ENCODE results near the gene TMIE.

The TMIE gene

DNA sequence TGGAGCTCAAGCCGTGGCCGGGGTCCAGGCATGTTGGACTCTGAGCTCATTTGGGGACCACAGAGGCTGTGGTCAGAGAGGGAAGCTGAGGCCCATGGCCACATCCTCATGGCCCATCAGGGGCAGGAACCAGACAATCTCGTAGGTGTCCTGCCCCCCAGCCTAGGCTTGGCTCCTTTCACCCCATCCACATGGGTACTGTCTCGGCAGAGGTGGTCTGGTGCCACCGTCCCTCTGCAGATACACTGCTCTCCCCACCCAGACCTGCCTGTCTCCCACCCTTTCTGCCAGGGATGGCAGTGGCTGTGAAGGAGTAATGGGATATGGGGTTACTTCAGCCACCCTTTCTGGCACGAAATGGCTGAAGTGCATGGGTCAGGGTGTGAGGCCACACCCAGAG, 8.5 kb downstream of the TMIE start:
- no peak for DNase-seq (ENCODE audit: low read depth)
- no peak overlapping the region for H3K4me3 ChIP-seq (ENCODE audit: low read length)
- no peak for TF ChIP-seq CTCF (IDR thresholded peaks at IDR 0.05; ENCODE audit: insufficient read depth, low read depth, low read length, missing control alignments)

DNA sequence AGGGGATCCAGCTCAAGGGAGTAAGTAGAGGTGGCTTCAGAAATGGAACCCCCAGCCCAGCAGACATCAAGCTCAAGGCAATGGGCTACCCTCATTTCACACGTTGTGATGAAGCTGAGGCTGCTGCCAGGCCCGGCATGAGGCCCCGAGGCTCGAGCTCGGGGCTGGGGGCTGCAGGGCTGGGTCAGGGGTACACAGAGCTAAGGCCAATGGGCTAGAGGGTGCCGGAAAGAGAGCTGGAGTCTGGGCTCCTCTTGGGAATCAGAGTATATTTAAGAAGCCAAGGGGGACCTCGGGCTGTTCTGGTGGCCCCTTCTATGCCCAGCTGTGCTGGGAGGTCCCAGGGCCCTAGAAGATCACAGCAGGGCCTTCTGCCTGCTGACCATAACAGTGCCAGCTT, 9.0 kb downstream of the TMIE start:
- no peak for TF ChIP-seq CTCF (IDR thresholded peaks at IDR 0.05; ENCODE audit: insufficient read depth, low read depth, low read length, missing control alignments)
- no peak for DNase-seq (ENCODE audit: low read depth)
- no peak overlapping the region for H3K4me3 ChIP-seq (ENCODE audit: low read length)

DNA sequence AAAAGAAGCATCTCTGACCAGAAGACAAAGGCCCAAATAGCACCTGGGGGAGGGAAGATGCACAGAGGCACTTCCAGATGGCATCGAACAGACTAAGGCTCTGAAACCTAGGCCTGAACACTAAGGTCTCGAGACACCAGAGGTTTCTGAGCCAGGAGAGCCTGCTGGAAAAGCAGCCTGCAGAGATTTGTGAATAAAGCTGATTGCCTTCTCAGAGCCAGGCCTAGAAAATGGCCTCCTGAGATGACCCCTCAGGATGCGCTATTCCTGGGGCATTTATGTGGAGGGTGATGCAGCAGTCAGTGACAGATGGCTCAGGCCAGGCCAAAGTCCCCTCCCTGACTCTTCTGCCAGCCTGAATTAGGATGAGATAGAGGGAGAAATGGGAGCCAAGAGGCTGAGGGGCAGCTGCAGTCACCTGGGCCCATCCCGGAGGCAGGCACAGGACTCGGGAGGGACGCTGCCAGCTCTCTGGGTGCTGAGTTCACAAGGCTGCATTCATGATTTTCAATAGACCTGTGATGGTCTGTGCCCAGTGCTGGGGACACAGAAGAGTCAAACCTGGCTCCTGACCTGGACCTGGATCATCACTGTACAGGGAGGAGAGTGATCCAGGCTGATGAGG, 9.6 kb downstream of the TMIE start:
- no peak overlapping the region for H3K4me3 ChIP-seq (ENCODE audit: low read length)
- no peak for DNase-seq (ENCODE audit: low read depth)
- TF ChIP-seq CTCF (IDR thresholded peaks at IDR 0.05; ENCODE audit: insufficient read depth, low read depth, low read length, missing control alignments), result no peak

GRCh38 chr3:46711305-46711704, 10.1 kb downstream of the TMIE start:
- TF ChIP-seq CTCF (IDR thresholded peaks at IDR 0.05; ENCODE audit: insufficient read depth, low read depth, low read length, missing control alignments), result no peak
- DNase-seq (ENCODE audit: low read depth), result no peak
- no peak overlapping the region for H3K4me3 ChIP-seq (ENCODE audit: low read length)

GRCh38 chr3:46711760-46712159, 10.6 kb downstream of the TMIE start:
- no peak for TF ChIP-seq CTCF (IDR thresholded peaks at IDR 0.05; ENCODE audit: insufficient read depth, low read depth, low read length, missing control alignments)
- H3K4me3 ChIP-seq (ENCODE audit: low read length), result no peak overlapping the region
- DNase-seq (ENCODE audit: low read depth), result no peak

DNA sequence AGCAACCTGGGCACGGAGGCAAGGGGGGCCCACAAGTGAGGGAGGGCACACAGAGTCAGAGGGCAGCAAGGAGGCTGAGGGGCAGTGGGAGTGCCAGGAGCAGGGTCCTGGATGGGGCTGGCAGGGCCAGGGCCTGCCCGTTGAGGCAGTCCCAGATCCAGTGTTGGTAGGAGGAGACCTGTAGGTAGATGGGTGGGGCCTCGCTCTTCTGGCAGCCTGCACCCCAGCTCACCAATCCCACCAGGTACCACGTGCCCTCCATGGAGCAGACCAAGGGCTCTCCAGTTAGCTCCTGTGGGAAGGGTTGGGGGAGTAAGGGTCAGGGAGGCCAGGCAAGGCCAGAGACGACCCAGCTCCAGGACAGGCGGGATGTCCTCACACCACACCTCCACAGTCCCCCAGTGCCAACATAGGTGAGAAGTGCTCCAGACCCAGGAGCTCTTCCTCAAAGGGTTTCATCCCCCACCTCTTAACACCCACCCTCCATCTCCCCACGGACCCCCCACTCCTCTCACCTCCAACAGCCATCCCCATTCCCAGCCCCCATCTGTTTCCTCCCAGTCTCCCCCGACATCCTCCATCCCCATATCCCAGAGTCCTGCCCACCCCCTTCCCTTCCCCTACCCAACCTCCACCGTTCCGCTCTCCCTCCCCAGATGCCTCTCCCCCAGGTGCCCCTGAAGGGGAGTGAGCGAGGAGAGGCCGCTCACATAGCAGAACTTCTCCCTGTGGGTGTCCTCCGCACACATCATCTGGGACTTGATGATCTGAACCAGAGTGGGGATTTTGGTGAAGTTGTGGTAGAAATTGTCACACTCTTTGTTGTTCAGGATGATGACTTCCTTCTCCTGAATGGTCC, 11.2 kb downstream of the TMIE start:
- TF ChIP-seq CTCF (IDR thresholded peaks at IDR 0.05; ENCODE audit: insufficient read depth, low read depth, low read length, missing control alignments), result no peak
- no peak for DNase-seq (ENCODE audit: low read depth)
- H3K4me3 ChIP-seq (ENCODE audit: low read length), result no peak overlapping the region

Measured in epithelial cell of esophagus (primary cell).